H1 (cell line): Measurements from ENCODE around the gene GPR65. TPM values are rescaled to one million over a fixed set of nuclear protein-coding genes. Genes with fewer than 3 reads are reported as not detected.

ENCODE experiments used
- CTCF ChIA-PET: fragments of 300-600 bp; sonication (Branson Sonifier 250); formaldehyde crosslinking; loops from one replicate; lab custom pipeline; 2021; ENCODE audit not compliant: partially characterized antibody; lab: Charles Lee
- POLR2A ChIA-PET: fragments of 300-600 bp; sonication (Branson Sonifier 250); formaldehyde crosslinking; loops from one replicate; lab custom pipeline; 2021; ENCODE audit warnings: inconsistent platforms; ENCODE audit not compliant: partially characterized antibody; lab: Charles Lee
- DNase-seq, 2 experiments: peaks; one replicate each; pipeline versions ENCODE4 v3.0.0 to v3.0.0-alpha.2; 2010 to 2022; ENCODE audit warnings: low spot score in 2 of 2, low read depth in 1 of 2, mixed read lengths in 1 of 2
- FAIRE-seq: peaks from 2 replicates; lab custom pipeline; 2011; peaks lifted over from hg19 to GRCh38; lab: Jason Lieb, UNC
- H2AFZ ChIP-seq: 2 replicates; pipeline ENCODE4 v1.8.1; 2012; ENCODE audit warnings: low read length, inconsistent platforms
- H2AK5ac ChIP-seq: 2 replicates; pipeline ENCODE4 v1.6.1; 2013; ENCODE audit warnings: low read depth, low read length
- H2BK120ac ChIP-seq: replicated peaks from 2 replicates; pipeline ENCODE3; 2013; ENCODE audit warnings: low read depth, low read length, inconsistent platforms
- H2BK12ac ChIP-seq: 2 replicates; pipeline ENCODE4 v1.6.1; 2013; ENCODE audit warnings: low read depth, low read length
- H2BK15ac ChIP-seq: 2 replicates; pipeline ENCODE4 v1.6.1; 2013; ENCODE audit warnings: low read length
- H2BK20ac ChIP-seq: 2 replicates; pipeline ENCODE4 v1.6.1; 2013; ENCODE audit warnings: low read length
- H2BK5ac ChIP-seq: 2 replicates; pipeline ENCODE4 v1.6.1; 2013; ENCODE audit warnings: low read depth, low read length
- H3K14ac ChIP-seq: 2 replicates; pipeline ENCODE4 v1.6.1; 2013; ENCODE audit warnings: inconsistent platforms; ENCODE audit not compliant: insufficient read length
- H3K18ac ChIP-seq: 2 replicates; pipeline ENCODE4 v1.6.1; 2013; ENCODE audit warnings: low read length; ENCODE audit errors: extremely low read depth
- H3K23ac ChIP-seq: 2 replicates; pipeline ENCODE4 v1.6.1; 2013; ENCODE audit warnings: inconsistent platforms; ENCODE audit not compliant: insufficient read length
- H3K23me2 ChIP-seq: 2 replicates; pipeline ENCODE4 v1.6.1; 2013; ENCODE audit warnings: low read depth, low read length
- H3K27ac ChIP-seq: 2 replicates; pipeline ENCODE4 v1.6.1; 2011; ENCODE audit warnings: low read depth, low read length, inconsistent platforms
- H3K27me3 ChIP-seq, 4 experiments: replicated peaks in 1 of 4; 1 replicate in 1 of 4; 2 replicates in 3 of 4; pipeline versions ENCODE4 v1.6.1 to v1.8.1; 2011 to 2013; ENCODE audit warnings: low read length in 3 of 4, mild to moderate bottlenecking in 3 of 4, inconsistent platforms in 2 of 4, mixed read lengths in 2 of 4, moderate library complexity in 1 of 4; ENCODE audit not compliant: control insufficient read depth in 3 of 4, insufficient read depth in 3 of 4; ENCODE audit errors: extremely low read depth in 1 of 4
- H3K36me3 ChIP-seq, 4 experiments: 2 replicates each; pipeline versions ENCODE4 v1.6.1 to v1.8.1; 2011 to 2013; ENCODE audit warnings: mild to moderate bottlenecking in 4 of 4, low read length in 3 of 4, moderate library complexity in 2 of 4, control low read depth in 1 of 4, inconsistent platforms in 1 of 4; ENCODE audit not compliant: insufficient read depth in 4 of 4, control insufficient read depth in 2 of 4
- H3K4ac ChIP-seq: replicated peaks from 2 replicates; pipeline ENCODE3; 2013; ENCODE audit warnings: low read length, low read depth, mixed read lengths, inconsistent platforms; ENCODE audit not compliant: insufficient read length
- H3K4me1 ChIP-seq, 4 experiments: replicated peaks in 1 of 4; 1 replicate in 1 of 4; 2 replicates in 3 of 4; pipeline versions ENCODE4 v1.6.1 to v1.8.1; 2011 to 2013; ENCODE audit warnings: low read length in 3 of 4, inconsistent platforms in 2 of 4, mixed read lengths in 1 of 4; ENCODE audit not compliant: insufficient read depth in 4 of 4, control insufficient read depth in 3 of 4
- H3K4me2 ChIP-seq, 2 experiments: 2 replicates each; pipeline versions ENCODE4 v1.6.1 to v1.8.1; 2011 to 2013; ENCODE audit warnings: low read depth in 2 of 2, low read length in 2 of 2, control low read depth in 1 of 2, inconsistent platforms in 1 of 2, mild to moderate bottlenecking in 1 of 2; ENCODE audit not compliant: insufficient read depth in 1 of 2
- H3K4me3 ChIP-seq, 4 experiments: fragments of 200-600, 300-600 bp in 1 of 4; sonication (generic), shearing (Covaris generic), sonication (Bioruptor Twin) in 1 of 4; 2 replicates each; pipeline versions ENCODE4 v1.5.1 to v1.8.1; 2011 to 2016; ENCODE audit warnings: low read length in 4 of 4, low read depth in 3 of 4, control low read depth in 2 of 4, inconsistent platforms in 2 of 4, mild to moderate bottlenecking in 2 of 4, mixed read lengths in 1 of 4, moderate library complexity in 1 of 4; ENCODE audit not compliant: insufficient read depth in 2 of 4; ENCODE audit errors: extremely low read depth in 1 of 4
- H3K56ac ChIP-seq: replicated peaks from 2 replicates; pipeline ENCODE3; 2013; ENCODE audit warnings: low read depth, mild to moderate bottlenecking, mixed read lengths, low read length, inconsistent platforms; ENCODE audit not compliant: insufficient read length
- H3K79me1 ChIP-seq: 2 replicates; pipeline ENCODE4 v1.6.1; 2013; ENCODE audit warnings: low read depth, low read length, control low read depth
- H3K79me2 ChIP-seq, 2 experiments: 2 replicates each; pipeline versions ENCODE4 v1.6.1 to v1.8.1; 2012 to 2013; ENCODE audit warnings: low read length in 2 of 2, mild to moderate bottlenecking in 2 of 2, inconsistent platforms in 1 of 2; ENCODE audit not compliant: insufficient read depth in 2 of 2, control insufficient read depth in 1 of 2
- H3K9ac ChIP-seq, 4 experiments: replicated peaks in 1 of 4; 1 replicate in 1 of 4; 2 replicates in 3 of 4; pipeline versions ENCODE4 v1.6.1 to v1.8.1; 2011 to 2013; ENCODE audit warnings: low read depth in 3 of 4, low read length in 3 of 4, control low read depth in 2 of 4, mild to moderate bottlenecking in 2 of 4, moderate library complexity in 2 of 4, inconsistent platforms in 1 of 4; ENCODE audit errors: extremely low read depth in 1 of 4
- H3K9me3 ChIP-seq, 2 experiments: 2 replicates each; pipeline versions ENCODE4 v1.6.1 to v1.8.1; 2012 to 2013; ENCODE audit warnings: mild to moderate bottlenecking in 2 of 2, moderate library complexity in 2 of 2, control low read depth in 1 of 2, inconsistent platforms in 1 of 2, low read depth in 1 of 2, low read length in 1 of 2, mixed read lengths in 1 of 2; ENCODE audit not compliant: insufficient read depth in 2 of 2
- H4K20me1 ChIP-seq, 2 experiments: replicated peaks in 1 of 2; 2 replicates each; pipeline versions ENCODE3 to v1.8.1; 2011 to 2013; ENCODE audit warnings: inconsistent platforms in 2 of 2, low read length in 2 of 2, mild to moderate bottlenecking in 1 of 2; ENCODE audit not compliant: insufficient read depth in 2 of 2, control insufficient read depth in 1 of 2
- H4K5ac ChIP-seq: 2 replicates; pipeline ENCODE4 v1.6.1; 2013; ENCODE audit warnings: low read length, low read depth, mixed read lengths, inconsistent platforms; ENCODE audit not compliant: insufficient read length
- H4K8ac ChIP-seq: 2 replicates; pipeline ENCODE4 v1.8.0; 2013; ENCODE audit warnings: mild to moderate bottlenecking, moderate library complexity, low read length, inconsistent platforms; ENCODE audit not compliant: insufficient read depth; ENCODE audit errors: extremely low read depth
- H4K91ac ChIP-seq: replicated peaks from 2 replicates; pipeline ENCODE3; 2013; ENCODE audit warnings: low read length, mixed read lengths, inconsistent platforms; ENCODE audit not compliant: insufficient read length
- BRCA1 ChIP-seq: IDR thresholded peaks from 2 replicates; pipeline ENCODE4 v1.6.1; 2012; ENCODE audit warnings: low read depth, low read length, improper control_type of control experiment
- KDM5A ChIP-seq: fragments of 200-600 bp; IDR thresholded peaks from 2 replicates; pipeline ENCODE4 v1.7.1; 2012; ENCODE audit warnings: mild to moderate bottlenecking, low read length, inconsistent platforms, mixed read lengths
- RFX5 ChIP-seq: IDR thresholded peaks from 2 replicates; pipeline ENCODE4 v1.6.1; 2011; ENCODE audit warnings: low read depth, low read length, improper control_type of control experiment, borderline replicate concordance
- WGBS, 2 experiments: shearing (Covaris generic) in 1 of 2; methylation state at CpG; one replicate each; pipeline versions ENCODE4 v1.1.6 to v1.1.7; 2013 to 2015; ENCODE audit warnings: low lambda C conversion rate in 2 of 2, mixed read lengths in 2 of 2, inconsistent platforms in 1 of 2, low coverage in 1 of 2, missing lambda C conversion rate in 1 of 2; ENCODE audit not compliant: insufficient replicate concordance in 2 of 2, insufficient coverage in 1 of 2, insufficient read length in 1 of 2; ENCODE audit errors: extremely low coverage in 1 of 2, missing lambda C conversion rate in 1 of 2; 5-methylcytosine and 5-hydroxymethylcytosine counted together
- polyA plus RNA-seq, 7 experiments: library from polyadenylated mRNA; depleted of rRNA in 3 of 7; stranded (reverse) in 5 of 7; unstranded in 2 of 7; fragments of >200 nt in 5 of 7; fragments of 200-250 nt in 2 of 7; gene quantifications; 1 replicate in 5 of 7; 2 replicates in 1 of 7; 4 replicates in 1 of 7; pipeline versions ENCODE4 v1.2.1 to v1.2.3, GENCODE V29; 2011 to 2013; ENCODE audit warnings: missing spikeins in 2 of 7, mixed read lengths in 2 of 7
- total RNA-seq: library from RNA; stranded (reverse); fragmentation: NEBNext Ultra II Directional; extraction: Animal tissue kit (Norgen Biotek cat#: 25700); gene quantifications from 2 replicates; pipeline ENCODE4 v1.2.1, GENCODE V29; 2021

GPR65 gene
- total and polyA plus RNA-seq, 2 of the 8 experiments (the other 6 are each of a cell fraction or from before 2014, with no cell fraction given), result not detected

- 91% methylated on average over 2 of the region's 2 CpGs; no CpG with 5 or more reads in 1 of the 2 experiments for WGBS, 2 experiments
- no peak overlapping the region for H3K27ac ChIP-seq
- H4K91ac ChIP-seq, result no peak overlapping the region
- no peak for FAIRE-seq
- ChIA-PET CTCF (interaction anchor here (0.7 to 1.0 kb wide), 2 partner anchors 27 to 75 kb away, joined by 3 read pairs; no protein-coding TSS in a partner anchor), POLR2A (no interaction called here)
- no peak overlapping the region for H2BK20ac ChIP-seq
- no peaks in the 10 kb centered on the region for H3K79me1 ChIP-seq
- no peak for TF ChIP-seq BRCA1
- no peak for TF ChIP-seq KDM5A
- no peak for TF ChIP-seq RFX5
- no peak overlapping the region for H3K23ac ChIP-seq
- no peaks in the 10 kb centered on the region for H3K9me3 ChIP-seq
- no peak overlapping the region for H2AK5ac ChIP-seq
- H2BK12ac ChIP-seq, result no peak overlapping the region
- no peak overlapping the region for H4K5ac ChIP-seq
- H3K9ac ChIP-seq, result no peak overlapping the region
- no peak overlapping the region for H3K4ac ChIP-seq
- no peak overlapping the region for H2BK5ac ChIP-seq
- H3K4me3 ChIP-seq, result no peak overlapping the region
- H4K20me1 ChIP-seq, result no peaks in the 10 kb centered on the region
- DNase-seq, result no peak
- H3K56ac ChIP-seq, result no peak overlapping the region
- no peak overlapping the region for H2AFZ ChIP-seq
- H3K79me2 ChIP-seq, result no peaks in the 10 kb centered on the region
- no peak overlapping the region for H3K18ac ChIP-seq
- no peak overlapping the region for H3K14ac ChIP-seq
- no peaks in the 10 kb centered on the region; the same call in 1 of the 2 replicates for H3K23me2 ChIP-seq
- no peak overlapping the region for H4K8ac ChIP-seq
- H3K4me1 ChIP-seq, result no peaks in the 10 kb centered on the region
- H2BK120ac ChIP-seq, result no peak overlapping the region
- no peaks in the 10 kb centered on the region for H3K27me3 ChIP-seq
- H3K36me3 ChIP-seq, result 0 out of 8 replicates have a peak, but pooled peaks cover 0 to 2% (median 0%) of the 10 kb centered on the region in 4 experiments
- no peak overlapping the region for H2BK15ac ChIP-seq
- H3K4me2 ChIP-seq, result no peak overlapping the region
Observed at GRCh38 chr14:87971010-87971409, 33.9 kb upstream of the GPR65 start.
